K562 (cell line): ENCODE measurements around the gene HJV. TPM values are rescaled to one million over a fixed set of nuclear protein-coding genes. Genes with fewer than 3 reads are reported as not detected.

Source experiments
- ATAC-seq: fragments of 200-7000 bp; cut with Tn5 transposase; 3 replicates; pipeline ENCODE4 v1.9.1; 2020; ENCODE audit warnings: moderate library complexity
- BruUV-seq: library from RNA; stranded (reverse); fragments of 400-500 nt; replicated peaks from 2 replicates; lab custom pipeline; 2021; lab: Mats Ljungman, UMichigan
- CTCF ChIA-PET: fragments of 300-600 bp; formaldehyde crosslinking; extraction: SDS; loops from one replicate; lab custom pipeline; 2021; ENCODE audit warnings: low intra/inter-chr PET ratio; lab: Yijun Ruan, JAX
- POLR2A ChIA-PET: fragments of 300-600, 350-650 bp; sonication (Branson Sonifier 250); formaldehyde crosslinking; extraction: SDS; loops from one replicate; lab custom pipeline; 2021; ENCODE audit warnings: antibody characterized with exemption, inconsistent platforms; lab: Yijun Ruan, JAX
- DNase-seq, 4 experiments: peaks; one replicate each; pipeline versions ENCODE4 v3.0.0 to v3.0.0-alpha.2; 2011 to 2018; ENCODE audit warnings: low spot score in 3 of 4, mixed read lengths in 3 of 4; ENCODE audit errors: extremely low read depth in 1 of 4
- FAIRE-seq: peaks from 2 replicates; lab custom pipeline; 2011; peaks lifted over from hg19 to GRCh38; lab: Jason Lieb, UNC
- H2AFZ ChIP-seq: 2 replicates; pipeline ENCODE4 v1.6.0; 2011; ENCODE audit warnings: low read depth, low read length, control low read depth, inconsistent platforms
- H3K27ac ChIP-seq: fragments of 200-600 bp; 3 replicates; pipeline ENCODE4 v1.8.0; 2011; ENCODE audit warnings: low read depth, mild to moderate bottlenecking, control low read depth, inconsistent platforms, low read length, moderate library complexity, mixed read lengths; ENCODE audit errors: extremely low read depth
- H3K27me3 ChIP-seq, 2 experiments: fragments of 300-600 bp in 1 of 2; 2 replicates in 1 of 2; 3 replicates in 1 of 2; pipeline versions ENCODE4 v1.6.0 to v1.8.0; 2011; ENCODE audit warnings: inconsistent platforms in 2 of 2, low read length in 2 of 2, mild to moderate bottlenecking in 1 of 2, mixed read lengths in 1 of 2, moderate library complexity in 1 of 2; ENCODE audit not compliant: control insufficient read depth in 2 of 2, insufficient read depth in 2 of 2
- H3K36me3 ChIP-seq: fragments of 300-600 bp; 3 replicates; pipeline ENCODE4 v1.8.0; 2011; ENCODE audit warnings: mild to moderate bottlenecking, low read length, inconsistent platforms; ENCODE audit not compliant: control insufficient read depth, insufficient read depth
- H3K4me1 ChIP-seq, 2 experiments: fragments of 200-600 bp in 1 of 2; replicated peaks in 1 of 2; 2 replicates in 1 of 2; 3 replicates in 1 of 2; pipeline versions ENCODE4 v1.5.1 to v1.8.0; 2011; ENCODE audit warnings: inconsistent platforms in 2 of 2, low read length in 2 of 2, mild to moderate bottlenecking in 1 of 2, mixed read lengths in 1 of 2, moderate library complexity in 1 of 2; ENCODE audit not compliant: control insufficient read depth in 2 of 2, insufficient read depth in 2 of 2
- H3K4me2 ChIP-seq: 2 replicates; pipeline ENCODE4 v1.6.1; 2011; ENCODE audit warnings: low read length, control low read depth, inconsistent platforms, mixed read lengths; ENCODE audit not compliant: insufficient read depth
- H3K4me3 ChIP-seq: fragments of 200-600 bp; sonication (generic), shearing (Covaris generic); 2 replicates; pipeline ENCODE4 v1.5.1; 2016; ENCODE audit warnings: control low read depth, inconsistent platforms
- H3K79me2 ChIP-seq: fragments of 200-600 bp; 3 replicates; pipeline ENCODE4 v1.8.0; 2011; ENCODE audit warnings: low read length, inconsistent platforms; ENCODE audit not compliant: control insufficient read depth, insufficient read depth
- H3K9ac ChIP-seq, 2 experiments: 2 replicates each; pipeline versions ENCODE4 v1.6.0 to v1.6.1; 2011; ENCODE audit warnings: low read depth in 2 of 2, low read length in 2 of 2, control low read depth in 1 of 2, inconsistent platforms in 1 of 2, mild to moderate bottlenecking in 1 of 2, mixed read lengths in 1 of 2; ENCODE audit not compliant: insufficient read depth in 1 of 2
- H3K9me1 ChIP-seq: one replicate; pipeline ENCODE4 v1.6.0; 2011; ENCODE audit warnings: inconsistent platforms, mild to moderate bottlenecking, low read length, moderate library complexity; ENCODE audit not compliant: control insufficient read depth, insufficient read depth
- H3K9me3 ChIP-seq: replicated peaks from 2 replicates; pipeline ENCODE4 v1.5.1; 2011; ENCODE audit warnings: low read depth, low read length, inconsistent platforms; ENCODE audit not compliant: control insufficient read depth, insufficient read depth
- H4K20me1 ChIP-seq: replicated peaks from 2 replicates; pipeline ENCODE4 v1.6.1; 2011; ENCODE audit warnings: low read length, inconsistent platforms, mixed read lengths; ENCODE audit not compliant: control insufficient read depth, insufficient read depth
- AFF4 ChIP-seq: sonication (generic); formaldehyde crosslinking; IDR thresholded peaks from 2 replicates; pipeline ENCODE4 v1.8.0; 2023; ENCODE audit warnings: mild to moderate bottlenecking, missing genetic modification reagents
- BRD4 ChIP-seq: fragments of 200-600 bp; sonication (generic); IDR thresholded peaks from 2 replicates; pipeline ENCODE4 v1.6.1; 2017; ENCODE audit warnings: inconsistent platforms
- ESRRB ChIP-seq: fragments of 250-450 bp; sonication (Bioruptor Pico); IDR thresholded peaks from 2 replicates; pipeline ENCODE4 v1.5.0; 2020; ENCODE audit warnings: mild to moderate bottlenecking, moderate library complexity, borderline replicate concordance
- GTF2B ChIP-seq: IDR thresholded peaks from 2 replicates; pipeline ENCODE4 v1.6.1; 2011; ENCODE audit not compliant: insufficient read length; ENCODE audit errors: extremely low read depth
- MTA3 ChIP-seq: fragments of 450-650 bp; formaldehyde crosslinking; IDR thresholded peaks from 2 replicates; pipeline ENCODE4 v1.6.1; 2017; ENCODE audit warnings: mild to moderate bottlenecking, borderline replicate concordance
- POLR2G ChIP-seq: fragments of 200-400 bp; formaldehyde crosslinking; IDR thresholded peaks from 2 replicates; pipeline ENCODE4 v1.6.1; 2017; ENCODE audit warnings: low read depth, mild to moderate bottlenecking, antibody characterized with exemption, low read length, moderate library complexity
- RB1 ChIP-seq: fragments of 450-650 bp; IDR thresholded peaks from 2 replicates; pipeline ENCODE4 v1.6.1; 2017; ENCODE audit warnings: low read depth, mild to moderate bottlenecking
- SLC30A9 ChIP-seq: fragments of 250-450 bp; sonication (Bioruptor Pico); IDR thresholded peaks from 2 replicates; pipeline ENCODE4 v1.8.0; 2022; ENCODE audit warnings: mild to moderate bottlenecking, moderate library complexity
- SMARCA5 ChIP-seq: fragments of 450-650 bp; IDR thresholded peaks from 2 replicates; pipeline ENCODE4 v1.6.1; 2016
- SP2 ChIP-seq: IDR thresholded peaks from 2 replicates; pipeline ENCODE4 v1.6.1; 2011; ENCODE audit warnings: mild to moderate bottlenecking, low read depth, low read length, moderate library complexity; ENCODE audit not compliant: poor library complexity, severe bottlenecking; ENCODE audit errors: extremely low read depth
- ZNF253 ChIP-seq: fragments of 250-450 bp; sonication (Bioruptor Pico); conservative IDR thresholded peaks from 2 replicates; pipeline ENCODE4 v1.6.1; 2021; ENCODE audit warnings: mild to moderate bottlenecking
- WGBS: fragments of 100-300 bp; shearing (Covaris generic); methylation state at CpG from one replicate; pipeline ENCODE4 v1.1.6; 2016; ENCODE audit warnings: low coverage, mixed read lengths; ENCODE audit not compliant: insufficient coverage; ENCODE audit errors: missing lambda C conversion rate; 5-methylcytosine and 5-hydroxymethylcytosine counted together
- in situ Hi-C: fragments of 300-500 bp; cut with MboI; formaldehyde crosslinking; loops from 4 replicates; pipeline ENCODE4 v1.15.0; 2018; ENCODE audit warnings: inconsistent platforms, mixed read lengths
- intact Hi-C: fragments of 100-400 bp; cut with micrococcal nuclease; formaldehyde crosslinking; loops from 2 replicates; pipeline ENCODE4 v1.14.2; 2022
- polyA plus RNA-seq, 8 experiments: library from polyadenylated mRNA; depleted of rRNA in 4 of 8; stranded (reverse) in 5 of 8; unstranded in 3 of 8; fragments of >200 nt; fragmentation: Nextera tagmentation in 2 of 8; fragmentation: Illumina TruSeq in 1 of 8; extraction: Ambion mirVana in 2 of 8; extraction: Trizol in 1 of 8; gene quantifications; 2 replicates each; pipeline versions ENCODE4 v1.2.1 to v1.2.3, GENCODE V29; 2011 to 2014; ENCODE audit warnings: inconsistent platforms in 1 of 8, missing spikeins in 1 of 8
- total RNA-seq, 7 experiments: library from RNA; depleted of rRNA in 6 of 7; stranded (reverse); fragments of >200 nt in 6 of 7; fragmentation: Illumina TruSeq in 2 of 7; extraction: Trizol in 2 of 7; gene quantifications; 2 replicates each; pipeline versions ENCODE4 v1.2.1 to v1.2.3, GENCODE V29; 2011 to 2021; ENCODE audit warnings: low replicate concordance in 1 of 7
- TF ChIP-seq, protein P1 (sequence below), 2 experiments: fragments of 250-450 bp in 1 of 2; fragments of 450-650 bp in 1 of 2; sonication (Bioruptor Pico) in 1 of 2; IDR thresholded peaks; 2 replicates each; pipeline versions ENCODE4 v1.6.1 to v1.8.0; 2016 to 2021; ENCODE audit warnings: mild to moderate bottlenecking in 2 of 2, moderate library complexity in 2 of 2, missing compliant biosample characterization in 1 of 2, missing genetic modification characterization in 1 of 2

Gene HJV
- total and polyA plus RNA-seq, 9 of the 15 experiments (the other 6 are each of a cell fraction or from before 2014, with no cell fraction given), result 1.0 to 6.6 (median 2.4) TPM

GRCh38 chr1:145992502-145992936, 29.0 kb downstream of the HJV start (continued):
- TF ChIP-seq, protein P1, sequence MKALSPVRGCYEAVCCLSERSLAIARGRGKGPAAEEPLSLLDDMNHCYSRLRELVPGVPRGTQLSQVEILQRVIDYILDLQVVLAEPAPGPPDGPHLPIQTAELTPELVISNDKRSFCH (CRISPR knock-in tag; IDR thresholded peaks at IDR 0.05), result no peak
- TF ChIP-seq, protein P1 (tag; IDR thresholded peaks at IDR 0.05), result no peak
- TF ChIP-seq ZNF253 (CRISPR knock-in tag) (peak; percentile 68; the same call in 1 of the 2 replicates), RB1 (no peak), SP2 (no peak)

GRCh38 chr1:145991735-145992412, 29.7 kb downstream of the HJV start:
- POLR2A ChIA-PET, result interaction anchor here (1.0 to 14.0 kb wide), 16 partner anchors 10 to 132 kb away, joined by 3 to 320 read pairs (median 8); partner anchors contain the start of genes ANKRD34A, LIX1L, PIAS3 and POLR3GL
- peak overlapping the region; percentile 2; the same call in 1 of the 2 replicates for H3K4me2 ChIP-seq
- TF ChIP-seq POLR2G (peak; percentile 70), SLC30A9 (CRISPR knock-in tag) (no peak), SMARCA5 (no peak), GTF2B (no peak), ESRRB (CRISPR knock-in tag) (peak; percentile 97), AFF4 (CRISPR knock-in tag) (peak; percentile 54; the same call in 1 of the 2 replicates), RB1 (peak; percentile 24; the same call in 1 of the 2 replicates), MTA3 (peak; percentile 75; the same call in 1 of the 2 replicates), BRD4 (peak; percentile 23)

More at GRCh38 chr1:145991735-145992412, 29.7 kb downstream of the HJV start:
- CTCF ChIA-PET, result no interaction called here
- Histone ChIP-seq H3K4me3 (peak overlapping the region; percentile 85), H3K9ac (peak overlapping the region in 1 of 2 experiments; percentile 100; a peak in 2 of 4 replicates), H3K27ac (peak overlapping the region; percentile 99; the same call in 1 of the 3 replicates), H2AFZ (no peak overlapping the region), H3K4me1 (peaks cover 0 to 11% of the 10 kb centered on the region in 2 experiments; a peak in 3 of 5 replicates), H3K9me1 (peaks cover 3% of the 10 kb centered on the region), H3K36me3 (peaks cover 44% of the 10 kb centered on the region), H4K20me1 (peaks cover 44% of the 10 kb centered on the region), H3K79me2 (peaks cover 55% of the 10 kb centered on the region), H3K9me3 (no peaks in the 10 kb centered on the region), H3K27me3 (no peaks in the 10 kb centered on the region)
- WGBS, result 21% methylated on average over 10 of the region's 10 CpGs
- no TSS peak for BruUV-seq
- FAIRE-seq (peak; percentile 55), ATAC-seq (peak; percentile 38), DNase-seq (peak in 1 of 4 experiments; percentile 63)
- intact Hi-C loops (loop anchor here (2.0 kb wide), 1 partner anchor 15 kb away; no protein-coding TSS in a partner anchor), in situ Hi-C loops (no loop called here)
